DOHH2 (cell line): ENCODE data around the gene GRID1.

Experiments
- H3F3A ChIP-seq: fragments of 200-600 bp; sonication (generic), shearing (Covaris generic); 2 replicates; pipeline ENCODE4 v1.6.0; 2016; ENCODE audit warnings: antibody characterized with exemption, mild to moderate bottlenecking; ENCODE audit not compliant: control insufficient read depth, insufficient read depth
- H3K27ac ChIP-seq: fragments of 200-600 bp; sonication (generic); 2 replicates; pipeline ENCODE4 v1.5.1; 2014; ENCODE audit warnings: low read depth, mild to moderate bottlenecking, low read length, moderate library complexity
- H3K27me3 ChIP-seq: fragments of 200-600 bp; sonication (generic); 2 replicates; pipeline ENCODE4 v1.6.1; 2014; ENCODE audit warnings: mild to moderate bottlenecking, low read length, mixed read lengths; ENCODE audit not compliant: control insufficient read depth
- H3K36me3 ChIP-seq: fragments of 200-600 bp; sonication (generic); 2 replicates; pipeline ENCODE4 v1.6.1; 2014; ENCODE audit warnings: mild to moderate bottlenecking, low read length, moderate library complexity, mixed read lengths; ENCODE audit not compliant: control insufficient read depth
- H3K4me1 ChIP-seq: fragments of 200-600 bp; sonication (generic); 2 replicates; pipeline ENCODE4 v1.6.1; 2014; ENCODE audit warnings: mild to moderate bottlenecking, low read length, mixed read lengths; ENCODE audit not compliant: control insufficient read depth
- H3K4me2 ChIP-seq: fragments of 200-600 bp; sonication (generic); 2 replicates; pipeline ENCODE4 v1.6.0; 2014; ENCODE audit warnings: mild to moderate bottlenecking, low read length, moderate library complexity
- H3K4me3 ChIP-seq: fragments of 200-600 bp; sonication (generic); 2 replicates; pipeline ENCODE4 v1.5.1; 2014; ENCODE audit warnings: mild to moderate bottlenecking, low read length, mixed read lengths
- H3K79me2 ChIP-seq: fragments of 200-600 bp; sonication (generic); 2 replicates; pipeline ENCODE4 v1.6.1; 2014; ENCODE audit warnings: mild to moderate bottlenecking, low read length, mixed read lengths; ENCODE audit not compliant: control insufficient read depth
- H3K9me2 ChIP-seq: fragments of 200-600 bp; sonication (generic); replicated peaks from 2 replicates; pipeline ENCODE4 v1.6.1; 2014; ENCODE audit warnings: mild to moderate bottlenecking, low read length, mixed read lengths; ENCODE audit not compliant: control insufficient read depth
- H3K9me3 ChIP-seq: fragments of 200-600 bp; sonication (generic); 2 replicates; pipeline ENCODE4 v1.6.1; 2014; ENCODE audit warnings: antibody characterized with exemption, low read length, mixed read lengths; ENCODE audit not compliant: control insufficient read depth, insufficient read depth
- H4K20me1 ChIP-seq: fragments of 200-600 bp; sonication (generic); 2 replicates; pipeline ENCODE4 v1.6.0; 2014; ENCODE audit warnings: low read depth, mild to moderate bottlenecking, antibody characterized with exemption, low read length, moderate library complexity; ENCODE audit not compliant: control insufficient read depth, insufficient read depth
- CTCF ChIP-seq: fragments of 200-600 bp; sonication (generic); IDR thresholded peaks from one replicate; pipeline ENCODE4 v1.5.1; 2014; ENCODE audit warnings: antibody characterized with exemption, mild to moderate bottlenecking, low read depth, low read length; ENCODE audit not compliant: poor library complexity, severe bottlenecking
- EZH2phosphoT487 ChIP-seq: fragments of 200-600 bp; sonication (generic); IDR thresholded peaks from 2 replicates; pipeline ENCODE4 v1.6.1; 2017; ENCODE audit warnings: borderline replicate concordance, mild to moderate bottlenecking, antibody characterized with exemption, low read length, moderate library complexity, mixed read lengths

GRID1 gene

GRCh38 chr10:85614566-85614965 is 752.0 kb downstream of the GRID1 start:
- Histone ChIP-seq H3K9me2 (no peaks in the 10 kb centered on the region), H3K79me2 (no peaks in the 10 kb centered on the region), H3K9me3 (no peaks in the 10 kb centered on the region), H3K4me3 (no peak overlapping the region), H4K20me1 (no peaks in the 10 kb centered on the region), H3K27me3 (no peaks in the 10 kb centered on the region), H3K4me2 (no peak overlapping the region), H3K27ac (no peak overlapping the region), H3K36me3 (no peaks in the 10 kb centered on the region), H3K4me1 (peaks cover 7% of the 10 kb centered on the region; the same call in 1 of the 2 replicates), H3F3A (no peaks in the 10 kb centered on the region)
- TF ChIP-seq CTCF (no peak), EZH2phosphoT487 (no peak)

- peaks cover 7% of the 10 kb centered on the region; the same call in 1 of the 2 replicates for H3K4me1 ChIP-seq
- TF ChIP-seq EZH2phosphoT487: no peak
- no peak for TF ChIP-seq CTCF
- H3K79me2 ChIP-seq: no peaks in the 10 kb centered on the region
- H3K36me3 ChIP-seq: no peaks in the 10 kb centered on the region
- H3K4me2 ChIP-seq: no peak overlapping the region
- no peak overlapping the region for H3K27ac ChIP-seq
- H3K27me3 ChIP-seq: no peaks in the 10 kb centered on the region
- no peaks in the 10 kb centered on the region for H4K20me1 ChIP-seq
- H3K9me3 ChIP-seq: no peaks in the 10 kb centered on the region
- H3F3A ChIP-seq: no peaks in the 10 kb centered on the region
- H3K4me3 ChIP-seq: no peak overlapping the region
- no peaks in the 10 kb centered on the region for H3K9me2 ChIP-seq
These were observed 753.2 kb downstream of the GRID1 start for GRCh38 chr10:85613391-85613790.

- Histone ChIP-seq H3F3A (no peaks in the 10 kb centered on the region), H3K9me2 (no peaks in the 10 kb centered on the region), H3K4me2 (no peak overlapping the region), H4K20me1 (no peaks in the 10 kb centered on the region), H3K27me3 (no peaks in the 10 kb centered on the region), H3K4me1 (peaks cover 7% of the 10 kb centered on the region; the same call in 1 of the 2 replicates), H3K79me2 (no peaks in the 10 kb centered on the region), H3K36me3 (no peaks in the 10 kb centered on the region), H3K9me3 (no peaks in the 10 kb centered on the region), H3K4me3 (no peak overlapping the region), H3K27ac (no peak overlapping the region)
- TF ChIP-seq EZH2phosphoT487 (no peak), CTCF (no peak)
These were observed 753.8 kb downstream of the GRID1 start for GRCh38 chr10:85612833-85613232.

GRCh38 chr10:85612378-85612775 is 754.2 kb downstream of the GRID1 start:
- H3K79me2 ChIP-seq: no peaks in the 10 kb centered on the region
- peaks cover 7% of the 10 kb centered on the region; the same call in 1 of the 2 replicates for H3K4me1 ChIP-seq
- H4K20me1 ChIP-seq: no peaks in the 10 kb centered on the region
- TF ChIP-seq EZH2phosphoT487 (no peak), CTCF (no peak)
- no peaks in the 10 kb centered on the region for H3K27me3 ChIP-seq
- H3K27ac ChIP-seq: no peak overlapping the region
- no peaks in the 10 kb centered on the region for H3K36me3 ChIP-seq
- no peak overlapping the region for H3K4me2 ChIP-seq
- no peaks in the 10 kb centered on the region for H3K9me3 ChIP-seq
- no peaks in the 10 kb centered on the region for H3K9me2 ChIP-seq
- H3F3A ChIP-seq: no peaks in the 10 kb centered on the region
- no peak overlapping the region for H3K4me3 ChIP-seq
